HG03025 (cell line): Measurements from ENCODE around the gene TRIM56.
"Not testable (repeated sequence)": the region's sequence is repeated elsewhere in the genome, so short reads cannot be mapped to it uniquely, and the experiment has no call there.

ENCODE experiments used
- ATAC-seq: cut with Tn5 transposase; IDR thresholded peaks from one replicate; pipeline ENCODE4 v1.9.1; 2021; ENCODE audit warnings: mild to moderate bottlenecking, moderate library complexity; ENCODE audit not compliant: unreplicated experiment, low FRiP score

TRIM56 gene

DNA sequence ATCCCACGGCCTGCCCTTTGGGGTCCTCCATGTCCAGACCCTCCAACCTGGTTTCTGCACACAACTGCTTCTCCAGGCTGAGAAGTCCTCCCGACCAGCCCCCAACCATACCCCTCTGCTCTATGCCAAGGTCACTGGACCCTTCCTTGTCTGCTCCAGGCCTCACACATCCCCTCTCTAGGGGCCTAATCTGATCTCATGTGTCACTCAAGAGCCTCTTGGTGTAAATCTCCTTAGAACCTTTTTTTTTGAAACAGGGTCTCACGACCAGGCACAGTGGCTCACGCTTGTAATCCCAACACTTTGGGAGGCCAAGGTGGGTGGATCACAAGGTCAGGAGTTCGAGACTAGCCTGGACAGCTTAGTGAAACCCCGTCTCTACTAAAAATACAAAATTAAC is 24.1 kb downstream of the TRIM56 start:
- ATAC-seq, result no peak

DNA sequence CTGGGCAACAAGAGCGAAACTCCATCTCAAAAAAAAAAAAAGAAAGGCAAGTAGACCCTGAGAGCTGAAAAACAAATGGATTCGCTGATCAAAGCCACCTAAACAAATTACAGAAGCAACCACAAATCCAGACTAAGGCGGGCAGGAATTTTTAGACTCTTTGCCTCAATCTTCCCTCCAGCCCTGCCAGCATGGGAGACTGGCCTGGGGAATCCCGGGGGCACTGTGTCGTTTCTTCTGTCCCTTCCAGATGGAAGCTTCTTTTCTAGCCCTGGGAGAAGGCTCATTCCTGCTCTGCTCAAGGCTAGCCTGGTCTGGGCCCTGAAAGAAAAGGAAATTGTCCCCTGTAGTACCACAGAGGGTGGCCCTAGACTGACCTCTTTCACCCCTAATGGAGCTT is 26.0 kb downstream of the TRIM56 start:
- ATAC-seq, result no peak

DNA sequence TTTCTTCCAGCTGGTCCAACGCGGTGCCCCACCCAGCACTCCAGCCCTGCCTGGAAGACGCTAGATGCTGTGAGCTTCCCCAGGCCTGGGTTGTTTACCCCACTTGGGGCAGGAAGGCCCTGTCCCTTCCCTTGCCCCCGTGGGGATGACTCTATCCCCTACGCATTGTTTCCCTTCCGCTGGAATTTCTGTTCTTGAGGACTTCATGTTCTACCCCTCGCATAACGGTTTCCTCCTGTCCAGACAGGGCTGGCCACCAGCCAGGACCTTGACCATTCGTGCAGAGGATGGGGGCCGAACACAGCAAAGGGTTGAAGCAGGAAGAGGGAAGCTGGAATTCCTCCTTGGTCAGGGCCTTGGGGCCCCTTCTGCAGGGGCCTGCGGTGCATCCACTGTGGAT is 27.0 kb downstream of the TRIM56 start:
- ATAC-seq, result no peak

DNA sequence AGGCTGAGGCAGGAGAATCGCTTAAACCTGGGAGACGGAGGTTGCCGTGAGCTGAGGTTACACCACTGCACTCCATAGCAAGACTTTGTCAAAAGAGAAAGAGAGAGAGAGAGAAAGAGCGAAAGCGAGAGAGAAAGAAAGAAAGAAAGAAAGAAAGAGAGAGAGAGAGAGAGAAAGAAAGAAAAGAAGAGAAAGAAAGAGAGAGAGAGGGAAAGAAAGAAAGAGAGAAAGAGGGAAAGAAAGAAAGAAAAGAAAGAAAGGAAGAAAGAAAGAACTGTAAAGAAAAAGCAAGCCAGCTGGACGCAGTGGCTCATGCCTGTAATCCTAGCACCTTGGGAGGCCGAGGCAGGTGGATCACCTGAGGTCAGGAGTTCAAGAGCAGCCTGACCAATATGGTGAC is 27.9 kb downstream of the TRIM56 start:
- ATAC-seq, result not testable (repeated sequence)

DNA sequence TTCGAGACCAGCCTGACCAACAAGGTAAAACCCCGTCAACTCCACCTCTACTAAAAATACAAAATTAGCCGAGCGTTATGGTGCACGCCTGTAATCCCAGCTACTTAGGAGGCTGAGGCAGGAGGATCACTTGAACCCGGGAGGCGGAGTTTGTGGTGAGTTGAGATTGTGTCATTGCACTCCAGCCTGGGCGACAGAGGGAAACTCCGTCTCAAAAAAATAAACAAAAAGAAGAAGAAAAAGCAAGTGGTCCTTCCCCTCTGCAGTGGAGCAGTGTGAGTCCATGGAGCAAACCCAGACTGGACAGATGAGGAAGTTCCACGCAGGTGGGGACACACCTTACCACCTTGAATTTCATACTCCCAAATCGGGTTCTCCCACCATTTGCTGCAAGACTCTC is 28.6 kb downstream of the TRIM56 start:
- no peak for ATAC-seq

DNA sequence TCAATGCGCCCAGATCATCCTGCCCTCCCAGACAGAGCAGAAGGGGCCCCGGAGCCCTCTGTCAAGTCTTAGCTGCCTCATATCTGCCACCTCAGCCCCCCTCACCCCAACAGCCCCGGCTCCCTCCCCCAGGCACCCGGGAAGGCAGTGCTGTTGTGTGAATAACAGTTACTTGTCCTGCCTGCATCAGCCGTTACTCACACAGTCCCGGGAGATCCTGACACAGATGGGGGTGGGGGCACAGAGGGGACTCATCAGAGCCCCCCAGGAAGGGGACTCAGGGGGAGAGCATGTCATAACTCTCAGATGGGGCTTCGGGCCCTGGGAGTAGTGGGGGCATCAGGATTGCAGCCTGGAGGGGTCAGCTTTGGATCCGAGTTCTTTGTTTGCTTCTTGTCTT is 29.2 kb downstream of the TRIM56 start:
- ATAC-seq, result no peak

DNA sequence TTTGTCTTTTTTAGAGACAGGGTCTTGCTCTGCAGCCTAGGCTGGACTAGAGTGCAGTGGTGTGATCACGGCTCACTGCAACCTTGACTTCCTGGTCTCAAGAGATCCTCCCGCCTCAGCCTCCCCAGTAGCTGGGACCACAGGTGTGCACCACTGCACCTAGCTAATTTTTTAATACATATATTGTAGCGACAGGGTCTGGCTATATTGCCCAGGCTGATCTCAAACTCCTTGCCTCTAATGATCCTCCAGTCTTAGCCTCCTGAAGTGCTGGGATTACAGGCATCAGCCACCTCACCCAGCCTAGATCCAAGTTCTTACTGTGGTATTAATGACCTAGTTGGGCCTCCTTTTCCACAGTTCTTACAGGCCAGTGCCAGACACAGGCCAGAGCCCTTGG is 29.9 kb downstream of the TRIM56 start:
- no peak for ATAC-seq

DNA sequence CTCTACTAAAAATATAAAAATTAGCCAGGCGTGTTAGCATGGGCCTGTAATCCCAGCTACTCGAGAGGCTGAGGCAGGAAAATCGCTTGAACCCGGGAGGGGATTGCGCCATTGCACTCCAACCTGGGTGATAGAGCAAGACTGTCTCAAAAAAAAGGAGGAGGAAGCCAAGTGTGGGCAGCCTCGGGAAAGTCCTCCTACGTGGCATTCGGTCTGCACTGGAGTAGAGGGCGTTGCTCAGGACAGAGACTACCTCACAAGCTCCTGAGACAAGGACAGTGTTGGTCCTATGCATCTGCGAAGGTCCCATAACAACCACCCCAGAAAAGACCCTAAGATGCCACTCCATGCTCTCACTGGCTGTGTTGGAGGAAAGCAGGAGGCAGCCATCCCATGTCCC is 31.6 kb downstream of the TRIM56 start:
- no peak for ATAC-seq

DNA sequence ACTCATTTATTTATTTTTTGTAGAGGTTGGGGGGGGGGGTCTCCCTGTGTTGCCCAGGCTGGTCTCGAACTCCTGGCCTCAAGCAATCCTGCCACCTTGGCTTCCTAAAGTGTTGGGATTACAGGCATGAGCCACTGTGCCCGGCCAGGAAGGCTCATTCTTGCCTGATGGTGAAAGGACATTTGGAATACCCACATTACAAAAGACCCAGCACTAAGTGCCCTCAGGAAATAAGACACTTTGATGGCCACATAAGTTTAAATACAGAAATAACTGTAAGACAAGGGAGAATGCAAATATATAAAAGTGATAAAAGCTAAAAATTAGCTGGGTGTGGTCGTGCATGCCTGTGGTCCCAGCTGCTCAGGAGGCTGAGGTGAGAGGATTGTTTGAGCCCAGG is 33.6 kb downstream of the TRIM56 start:
- ATAC-seq, result no peak

DNA sequence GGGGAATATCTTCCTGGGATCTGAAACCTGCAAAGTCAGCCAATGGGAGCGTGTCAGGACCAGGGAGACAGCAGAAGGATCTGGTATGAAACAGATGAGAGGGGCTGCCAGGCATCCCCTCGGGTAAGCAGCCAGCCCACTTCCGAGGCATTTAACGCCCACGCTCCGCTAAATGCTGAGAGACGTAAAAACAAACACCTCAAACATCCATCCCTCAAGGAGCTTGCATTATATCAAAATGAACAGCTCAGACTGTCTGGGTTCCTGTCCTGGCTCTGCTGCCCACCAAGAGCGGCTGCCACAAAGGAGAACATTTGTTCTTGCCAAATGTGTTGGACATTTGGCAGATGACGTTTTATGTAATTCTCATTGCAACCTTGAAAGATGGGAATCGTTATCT is 34.6 kb downstream of the TRIM56 start:
- no peak for ATAC-seq

DNA sequence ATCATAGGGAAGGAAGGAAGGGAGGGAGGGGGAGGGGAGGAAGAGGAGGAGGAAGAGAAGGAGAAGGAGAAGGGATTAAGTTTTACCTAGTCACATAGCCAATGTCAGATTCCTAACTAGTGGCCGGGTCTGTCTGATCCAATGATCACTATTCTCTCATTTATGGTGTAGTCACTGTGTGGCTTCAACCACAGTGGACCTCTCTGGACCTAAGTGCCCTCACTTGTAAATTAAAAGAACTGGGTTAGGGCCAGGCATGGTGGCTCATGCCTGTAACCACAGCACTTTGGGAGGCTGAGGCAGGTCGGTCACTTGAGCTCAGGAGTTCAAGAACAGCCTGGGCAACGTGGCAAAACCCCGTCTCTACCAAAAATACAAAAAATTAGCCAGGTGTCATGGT is 35.0 kb downstream of the TRIM56 start:
- ATAC-seq, result no peak

DNA sequence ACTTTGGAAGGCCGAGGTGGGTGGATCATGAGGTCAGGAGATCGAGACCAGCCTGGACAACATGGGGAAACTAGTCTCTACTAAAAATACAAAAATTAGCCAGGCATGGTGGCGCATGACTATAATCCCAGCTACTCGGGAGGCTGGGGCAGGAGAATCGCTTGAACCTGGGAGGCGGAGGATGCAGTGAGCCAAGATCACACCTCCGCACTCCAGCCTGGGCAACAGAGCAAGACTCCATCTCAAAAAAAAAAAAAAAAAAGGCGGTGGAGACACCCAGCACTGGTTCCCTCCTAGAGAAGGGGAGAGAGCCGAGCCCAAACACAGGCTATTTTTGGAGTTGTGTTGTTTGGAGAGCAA is 36.3 kb downstream of the TRIM56 start:
- not testable (repeated sequence) for ATAC-seq

DNA sequence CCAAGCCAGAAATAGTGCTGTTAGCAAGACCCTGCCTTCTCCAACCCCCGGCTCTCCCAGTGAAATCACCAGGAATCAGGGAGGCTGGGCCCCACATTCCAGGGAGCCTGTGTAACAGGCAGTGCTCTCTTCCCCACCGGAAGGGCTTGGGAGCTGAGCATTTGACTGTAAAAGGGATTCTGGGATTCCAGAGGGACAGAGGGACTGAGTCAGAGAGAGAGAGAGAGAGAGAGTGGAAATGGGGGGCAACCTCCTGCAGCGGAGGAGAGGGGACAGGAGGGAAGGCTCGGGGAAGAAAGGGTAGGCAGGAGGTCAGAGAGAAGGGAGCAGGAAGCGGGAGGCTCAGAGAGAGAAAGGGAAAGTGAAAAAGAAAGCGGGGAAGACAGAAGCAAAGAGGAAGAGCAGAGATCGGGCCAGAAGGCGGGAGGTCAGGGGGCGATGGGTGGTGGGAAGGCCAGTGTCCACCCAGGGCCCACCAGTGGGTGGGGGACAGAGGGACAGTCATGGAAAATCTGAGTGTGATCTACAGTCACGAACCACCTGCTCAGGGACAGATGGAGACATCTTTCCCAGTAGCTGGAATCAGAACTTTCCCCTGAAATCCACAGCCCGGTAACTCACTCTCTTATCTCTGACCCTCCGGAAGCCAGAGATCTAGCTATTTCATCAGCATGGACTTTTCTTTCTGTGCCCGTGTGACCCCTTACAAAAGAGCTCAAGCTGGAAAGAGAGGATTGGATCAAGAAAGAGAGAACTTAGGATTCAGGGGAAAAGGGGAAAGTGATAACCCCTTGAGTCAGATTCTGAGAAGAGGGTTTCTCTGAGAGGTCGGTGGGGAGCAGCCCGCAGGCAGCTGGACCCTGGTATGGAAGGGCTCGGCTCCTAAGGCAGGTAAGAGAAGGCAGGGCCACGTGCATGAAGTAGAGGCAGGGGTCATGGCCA is 37.0 kb downstream of the TRIM56 start:
- no peak for ATAC-seq

DNA sequence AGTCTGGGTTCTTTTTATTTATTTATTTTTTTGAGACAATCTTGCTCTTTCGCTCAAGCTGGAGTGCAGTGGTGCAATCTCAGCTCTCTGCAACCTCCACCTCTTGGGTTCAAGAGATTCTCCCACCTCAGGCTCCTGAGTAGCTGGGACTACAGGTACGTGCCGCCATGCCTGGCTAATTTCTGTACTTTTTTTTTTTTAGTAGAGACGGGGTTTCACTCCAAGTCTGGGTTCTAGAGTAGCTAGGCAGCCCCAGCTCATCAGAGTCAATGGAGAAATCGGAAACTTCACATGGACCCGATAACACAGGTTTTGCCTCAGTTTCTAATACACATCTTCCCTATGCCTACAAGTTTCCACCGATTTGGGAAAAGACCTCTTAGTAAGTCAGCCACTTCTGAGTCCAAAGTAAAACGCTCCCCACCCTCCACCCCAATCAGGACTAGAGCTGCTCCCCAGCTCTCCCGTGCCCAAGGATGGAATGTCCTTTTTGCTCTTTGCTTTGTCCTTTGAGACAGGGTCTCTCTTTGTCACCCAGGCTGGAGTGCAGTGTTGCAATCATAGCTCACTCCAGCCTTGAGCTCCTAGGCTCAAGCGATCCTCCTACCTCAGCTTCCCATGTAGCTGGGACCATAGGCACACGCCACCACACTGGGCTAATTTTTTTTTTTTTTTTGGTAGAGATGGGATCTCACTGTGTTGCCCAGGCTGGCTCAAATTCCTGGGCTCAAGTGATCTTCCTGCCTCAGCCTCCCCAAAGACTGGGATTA is 37.8 kb downstream of the TRIM56 start:
- ATAC-seq, result no peak

DNA sequence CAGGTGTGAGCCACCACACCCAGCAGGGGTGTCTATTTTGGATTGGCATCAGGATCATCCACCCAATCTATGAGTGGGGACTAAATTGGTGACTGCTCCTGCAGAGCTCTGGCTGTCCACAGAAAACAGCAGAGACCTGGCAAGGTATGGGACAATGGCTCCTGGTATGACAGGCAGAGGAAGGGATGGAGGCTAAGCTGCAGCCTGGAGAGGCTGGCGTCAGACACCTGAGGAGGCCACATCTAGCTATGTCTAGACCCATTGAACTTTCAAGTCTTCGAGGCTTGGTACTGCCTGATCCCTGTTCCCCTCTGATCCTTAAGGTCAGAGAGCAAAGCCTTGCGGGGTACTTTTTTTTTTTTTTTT is 38.4 kb downstream of the TRIM56 start:
- no peak for ATAC-seq

DNA sequence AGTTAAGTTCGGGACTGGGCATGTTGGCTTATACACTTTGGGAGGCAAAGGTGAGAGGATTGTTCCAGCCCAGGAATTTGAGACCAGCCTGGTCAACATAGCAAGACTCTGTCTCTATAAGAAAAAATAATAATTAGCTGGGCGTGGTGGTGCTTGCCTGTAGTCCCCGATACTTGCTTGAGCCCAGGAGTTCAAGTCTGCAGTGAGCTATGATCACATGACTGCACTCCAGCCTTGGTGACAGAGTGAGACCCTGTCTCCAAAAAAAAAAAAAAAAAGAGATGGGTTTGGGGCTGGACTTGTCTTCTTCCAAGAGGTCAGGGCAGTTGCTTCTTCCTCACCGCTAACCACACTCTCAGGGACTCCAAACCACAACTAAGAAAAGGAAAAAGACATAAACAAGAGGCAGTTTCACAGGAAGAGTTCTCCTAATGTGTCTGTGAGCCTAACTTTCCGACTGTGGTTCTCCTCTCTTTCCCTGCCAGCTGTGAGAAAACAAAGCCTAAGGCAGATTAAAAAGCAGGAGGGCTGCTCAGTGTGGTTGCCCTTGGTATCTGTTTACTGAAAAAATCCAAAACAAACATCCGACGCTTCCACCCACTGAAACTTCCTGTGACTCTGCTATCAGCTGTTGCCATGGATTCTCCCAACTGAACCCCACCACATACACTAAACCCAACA is 39.2 kb downstream of the TRIM56 start:
- no peak for ATAC-seq

DNA sequence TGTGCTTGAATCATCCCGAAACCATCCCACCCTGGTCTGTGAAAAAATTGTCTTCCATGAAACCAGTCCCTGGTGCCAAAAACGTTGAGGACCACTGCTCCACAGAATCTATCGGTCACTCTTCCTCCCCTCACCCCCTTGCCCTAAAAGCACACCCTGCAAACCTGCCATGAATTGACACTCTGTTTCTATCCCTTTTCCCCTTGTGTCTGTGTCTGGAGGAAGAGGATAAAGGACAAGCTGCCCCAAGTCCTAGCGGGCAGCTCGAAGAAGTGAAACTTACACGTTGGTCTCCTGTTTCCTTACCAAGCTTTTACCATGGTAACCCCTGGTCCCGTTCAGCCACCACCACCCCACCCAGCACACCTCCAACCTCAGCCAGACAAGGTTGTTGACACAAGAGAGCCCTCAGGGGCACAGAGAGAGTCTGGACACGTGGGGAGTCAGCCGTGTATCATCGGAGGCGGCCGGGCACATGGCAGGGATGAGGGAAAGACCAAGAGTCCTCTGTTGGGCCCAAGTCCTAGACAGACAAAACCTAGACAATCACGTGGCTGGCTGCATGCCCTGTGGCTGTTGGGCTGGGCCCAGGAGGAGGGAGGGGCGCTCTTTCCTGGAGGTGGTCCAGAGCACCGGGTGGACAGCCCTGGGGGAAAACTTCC is 40.8 kb downstream of the TRIM56 start:
- ATAC-seq, result no peak

DNA sequence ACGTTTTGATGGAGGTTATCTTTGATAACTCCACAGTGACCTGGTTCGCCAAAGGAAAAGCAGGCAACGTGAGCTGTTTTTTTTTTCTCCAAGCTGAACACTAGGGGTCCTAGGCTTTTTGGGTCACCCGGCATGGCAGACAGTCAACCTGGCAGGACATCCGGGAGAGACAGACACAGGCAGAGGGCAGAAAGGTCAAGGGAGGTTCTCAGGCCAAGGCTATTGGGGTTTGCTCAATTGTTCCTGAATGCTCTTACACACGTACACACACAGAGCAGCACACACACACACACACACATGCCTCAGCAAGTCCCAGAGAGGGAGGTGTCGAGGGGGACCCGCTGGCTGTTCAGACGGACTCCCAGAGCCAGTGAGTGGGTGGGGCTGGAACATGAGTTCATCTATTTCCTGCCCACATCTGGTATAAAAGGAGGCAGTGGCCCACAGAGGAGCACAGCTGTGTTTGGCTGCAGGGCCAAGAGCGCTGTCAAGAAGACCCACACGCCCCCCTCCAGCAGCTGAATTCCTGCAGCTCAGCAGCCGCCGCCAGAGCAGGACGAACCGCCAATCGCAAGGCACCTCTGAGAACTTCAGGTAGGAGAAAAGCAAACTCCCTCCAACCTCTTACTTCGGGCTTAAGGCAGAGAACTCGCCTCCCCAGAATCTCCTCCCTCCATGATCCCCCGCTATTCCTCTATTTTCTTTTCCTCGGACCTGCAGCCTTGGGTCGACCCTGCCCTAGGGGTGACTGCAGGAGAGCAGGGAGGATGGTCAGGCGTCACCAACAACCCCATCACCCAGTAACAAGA is 41.6 kb downstream of the TRIM56 start, which contains the start of gene SERPINE1:
Gene SERPINE1 (plus strand): TSS at position 454 of the 809 bp plus-strand sequence. CDS start 1,290 bp downstream, outside the sequence.
- ATAC-seq, result no peak

DNA sequence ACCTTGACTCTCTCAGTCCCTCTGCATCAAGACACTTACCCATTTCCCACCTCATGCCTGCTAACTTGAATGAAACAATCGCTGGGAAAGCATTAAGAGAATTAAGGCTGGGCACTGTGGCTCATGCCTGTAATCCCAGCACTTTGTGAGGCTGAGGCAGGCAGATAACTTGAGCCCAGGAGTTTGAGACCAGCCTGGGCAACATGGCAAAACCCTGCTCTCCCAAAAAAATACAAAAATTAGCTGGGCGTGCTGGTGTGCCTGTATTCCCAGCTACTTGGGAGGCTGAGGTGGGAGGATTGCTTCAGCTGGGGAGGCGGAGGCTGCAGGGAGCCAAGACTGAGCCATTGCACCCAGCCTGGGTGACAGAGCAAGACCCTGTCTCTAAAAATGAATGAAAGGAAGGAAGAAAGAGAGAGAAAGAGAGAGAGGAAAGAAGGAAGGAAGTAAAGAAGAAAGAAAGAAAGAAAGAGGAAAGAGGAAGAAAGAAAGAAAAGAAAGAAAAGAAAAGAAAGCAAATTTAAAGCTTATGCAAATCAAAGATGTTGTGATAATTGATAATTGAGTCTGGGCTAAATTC is 42.3 kb downstream of the TRIM56 start:
- ATAC-seq, result no peak
